NCI-H2081 (cell line): Measurements from ENCODE around the gene DPP6.
A peak's percentile ranks its signal among the peaks of the same experiment; 100 is the strongest.
"Not testable (repeated sequence)": the region's sequence is repeated elsewhere in the genome, so short reads cannot be mapped to it uniquely, and the experiment has no call there.

Experiments used
- DNase-seq, 2 experiments: peaks; one replicate each; lab custom pipeline; 2025; lab: John Stamatoyannopoulos, UW

The DPP6 gene

DNA sequence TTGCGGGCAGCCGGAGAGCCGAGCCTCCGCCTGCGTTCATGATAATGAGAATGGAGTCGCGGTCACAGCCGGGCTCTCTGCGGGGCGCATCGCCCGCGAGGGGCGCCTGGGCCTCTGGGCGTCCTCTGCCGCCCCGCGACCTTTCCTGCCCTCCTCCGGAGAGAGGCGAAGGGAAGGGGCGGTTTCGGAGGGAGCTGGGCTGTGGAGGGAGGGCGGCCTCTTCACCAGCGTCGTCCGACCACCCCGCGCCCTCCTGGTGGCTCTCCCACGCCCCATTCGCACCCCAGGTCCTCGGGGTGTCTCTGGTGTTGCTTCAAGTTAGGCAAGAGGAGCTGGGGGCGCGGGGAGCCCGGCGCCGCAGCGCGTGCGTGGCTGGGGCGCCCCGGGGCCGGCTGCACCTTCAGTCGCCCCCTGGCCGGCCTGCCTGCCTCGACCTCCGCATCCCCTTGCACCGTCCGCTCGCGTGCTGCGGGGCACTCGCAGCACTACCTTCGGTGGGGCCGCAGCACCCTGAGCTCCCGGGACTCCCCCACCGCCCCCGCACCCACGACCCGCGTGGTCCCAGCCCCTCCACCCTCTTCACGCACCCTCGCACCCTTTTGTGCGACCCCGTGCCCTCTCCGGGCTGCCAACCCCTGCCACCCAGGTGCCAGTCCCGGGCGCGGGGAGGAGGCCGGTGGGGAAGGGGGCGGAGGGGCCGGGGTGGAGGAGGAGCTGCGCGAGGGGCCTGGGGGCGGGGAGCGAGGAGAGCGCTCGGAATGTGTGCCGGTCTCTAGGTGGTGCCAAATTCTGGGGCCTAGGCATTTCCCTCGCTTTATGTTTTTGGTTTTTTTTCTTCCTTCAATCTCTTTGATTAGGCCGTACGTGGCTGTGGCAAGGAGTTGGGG is at the start of gene DPP6:
Gene DPP6 (plus strand): TSS at position 756 of the 887 bp plus-strand sequence.
- peak in 1 of 2 experiments; percentile 50 for DNase-seq

DNA sequence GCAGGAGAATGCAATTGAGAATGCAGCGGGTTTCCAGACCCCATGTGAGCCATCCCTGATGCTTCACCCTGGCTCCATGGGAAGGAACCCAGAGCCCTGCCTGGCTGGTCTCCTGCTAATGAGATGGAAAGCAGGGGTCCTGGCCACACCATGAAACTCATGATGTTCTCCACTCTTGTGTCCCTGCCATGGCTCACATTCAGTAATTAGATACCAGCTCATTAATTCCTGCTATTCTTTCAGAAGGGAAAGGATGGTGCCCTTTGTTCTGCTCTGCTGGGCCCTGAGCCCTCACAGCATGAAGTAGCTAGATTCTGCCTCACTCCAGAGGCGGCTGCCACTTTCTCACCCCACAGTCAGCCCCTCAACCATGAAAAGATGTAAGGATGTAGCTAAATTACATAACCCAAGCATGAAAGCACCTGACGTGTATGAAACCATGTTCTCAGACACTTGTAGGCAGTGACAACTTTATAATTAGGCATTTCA is 42.7 kb upstream of the DPP6 start:
- DNase-seq = not testable (repeated sequence)

DNA sequence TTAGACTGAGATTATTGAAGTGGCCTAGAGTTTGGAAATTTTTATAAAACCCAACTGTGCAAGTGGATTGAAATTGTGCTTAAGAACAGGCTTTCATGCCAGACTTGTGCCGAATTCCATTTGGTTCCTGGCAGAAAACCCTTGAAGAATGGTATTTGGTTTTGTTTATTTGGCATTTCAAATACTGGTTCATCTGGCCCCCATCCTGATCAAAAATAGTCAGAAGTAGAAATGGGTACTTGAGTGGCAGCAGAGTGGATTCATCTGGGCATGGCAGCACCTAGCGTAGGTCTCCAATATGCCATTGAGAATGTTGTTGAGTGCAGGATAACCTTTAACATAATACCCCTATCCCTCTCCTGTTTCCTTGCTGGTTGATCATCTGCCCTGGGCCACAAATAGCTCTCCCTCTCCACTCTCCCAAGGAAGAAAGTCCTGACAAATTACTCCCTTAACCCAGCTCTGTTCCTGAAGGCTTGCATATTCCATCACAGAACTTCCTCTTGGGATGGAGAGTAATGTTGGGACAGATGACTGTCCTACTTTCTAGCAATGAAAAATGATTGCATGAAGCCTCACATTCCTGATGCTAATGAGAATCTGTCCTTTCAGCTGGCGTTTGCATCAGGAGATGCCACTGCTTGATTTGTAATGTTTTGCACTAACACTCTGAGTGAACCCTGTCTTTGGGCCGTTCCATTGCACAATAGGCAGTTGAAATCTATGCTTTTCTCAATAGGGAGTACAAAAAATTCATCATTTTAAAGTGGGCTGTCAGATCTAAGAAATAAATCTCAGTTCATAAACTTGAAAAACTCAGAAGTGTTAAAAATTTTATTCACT is 41.3 kb upstream of the DPP6 start:
- DNase-seq = not testable (repeated sequence)

DNA sequence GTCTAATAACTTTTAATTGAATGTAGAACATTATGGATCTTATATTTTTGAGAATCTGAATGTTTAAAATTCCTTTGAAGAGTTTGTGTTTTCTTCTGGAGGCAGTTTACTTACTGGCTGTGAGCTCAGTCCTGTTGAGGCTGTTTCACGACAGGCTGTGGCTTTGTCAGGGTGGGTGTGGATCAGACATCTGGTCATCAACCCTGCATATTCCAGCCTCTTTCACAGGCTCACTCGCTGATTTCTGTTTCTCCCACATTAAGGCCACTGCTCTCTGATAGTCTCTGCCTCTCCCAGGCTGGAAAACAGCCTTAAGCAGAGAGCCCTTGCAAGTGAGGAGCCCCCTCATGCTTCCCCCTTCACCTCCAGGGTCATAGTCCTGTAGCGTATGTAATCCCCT is 39.4 kb upstream of the DPP6 start:
- DNase-seq = not testable (repeated sequence)

DNA sequence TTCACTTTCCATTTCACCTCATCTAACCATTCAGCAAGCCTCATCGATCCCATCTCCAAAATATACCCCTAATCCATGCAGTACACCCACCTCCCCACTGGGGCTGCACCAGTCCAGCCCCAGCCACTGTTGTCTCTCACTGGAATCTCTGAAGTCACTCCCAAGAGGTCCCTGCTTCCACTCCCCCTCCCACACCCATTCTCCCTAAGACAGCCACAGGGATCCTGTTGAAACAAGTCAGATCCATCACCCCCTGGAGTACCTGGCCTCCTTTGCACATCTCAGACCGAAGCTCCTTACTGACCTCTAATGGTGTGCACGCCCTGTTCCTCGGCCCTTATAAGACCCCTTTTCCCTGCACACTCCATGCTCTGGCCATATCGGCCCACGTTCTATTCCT is 36.6 kb upstream of the DPP6 start:
- DNase-seq = not testable (repeated sequence)

DNA sequence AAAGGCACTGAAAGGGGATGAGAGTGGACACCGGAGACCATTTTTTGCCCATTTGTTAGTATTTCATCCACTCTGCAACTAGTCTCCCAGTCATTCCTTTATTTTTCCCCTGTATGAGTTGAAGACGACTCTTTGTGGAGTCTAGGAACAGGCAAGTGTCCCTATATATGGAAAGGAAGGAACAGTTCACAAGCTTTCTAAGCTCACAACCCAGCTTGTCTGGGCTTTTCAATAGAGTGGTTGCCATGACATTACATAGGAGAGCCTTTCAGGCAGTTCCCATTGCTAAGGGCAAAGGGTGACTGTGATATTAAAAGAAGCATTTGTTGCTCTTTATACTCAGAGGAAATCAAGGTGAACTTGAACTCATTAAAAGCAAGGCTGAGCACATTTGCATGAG is 33.8 kb upstream of the DPP6 start:
- not testable (repeated sequence) for DNase-seq

DNA sequence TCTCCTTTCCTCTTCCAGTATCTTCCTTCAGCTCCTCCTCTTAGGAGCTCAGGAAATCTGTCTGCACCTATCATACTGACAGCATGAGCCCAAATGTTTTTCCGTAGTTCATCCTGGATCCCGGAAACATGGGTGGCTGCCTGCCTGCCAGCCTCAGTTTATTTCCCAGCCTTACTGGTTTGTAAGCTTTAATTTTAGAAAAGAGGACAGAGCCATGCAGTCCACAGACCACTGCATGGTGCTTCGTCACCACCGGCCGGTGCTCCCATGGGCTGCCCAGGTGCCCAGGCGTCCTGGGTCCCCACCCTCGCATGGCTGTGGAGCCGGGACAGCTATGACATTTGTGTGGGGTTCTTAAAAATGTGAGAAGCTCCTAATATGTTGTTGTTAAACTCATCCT is 24.4 kb upstream of the DPP6 start:
- not testable (repeated sequence) for DNase-seq

DNA sequence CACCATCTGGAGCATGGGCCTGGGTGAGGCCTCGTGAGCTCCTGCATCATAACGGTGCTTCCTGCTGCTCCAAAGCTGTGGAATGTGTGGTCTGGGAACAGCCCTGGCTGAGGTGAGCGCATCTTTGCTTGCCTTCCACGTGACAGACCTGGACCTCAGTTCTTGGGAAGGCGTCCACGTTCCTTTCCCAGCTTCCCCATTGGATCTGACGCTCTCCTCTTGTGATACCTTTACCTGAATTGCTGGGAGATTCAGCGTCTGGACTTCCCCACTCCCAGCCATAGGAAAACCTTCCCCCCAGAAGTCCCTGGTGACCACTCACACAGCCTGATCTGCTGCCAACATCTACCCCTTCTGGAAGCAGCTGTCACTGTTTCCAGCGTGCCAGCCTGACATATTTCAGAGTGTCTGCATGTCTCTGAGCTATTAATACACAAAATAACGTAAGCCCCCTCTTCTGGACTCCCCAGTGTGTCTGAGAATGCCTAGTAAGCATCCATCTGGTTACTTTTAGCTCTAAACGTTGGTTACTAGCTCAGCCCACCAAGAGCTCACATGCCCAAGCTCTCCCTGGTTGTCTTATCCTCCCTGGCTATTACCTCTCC is 21.6 kb upstream of the DPP6 start:
- not testable (repeated sequence) for DNase-seq

DNA sequence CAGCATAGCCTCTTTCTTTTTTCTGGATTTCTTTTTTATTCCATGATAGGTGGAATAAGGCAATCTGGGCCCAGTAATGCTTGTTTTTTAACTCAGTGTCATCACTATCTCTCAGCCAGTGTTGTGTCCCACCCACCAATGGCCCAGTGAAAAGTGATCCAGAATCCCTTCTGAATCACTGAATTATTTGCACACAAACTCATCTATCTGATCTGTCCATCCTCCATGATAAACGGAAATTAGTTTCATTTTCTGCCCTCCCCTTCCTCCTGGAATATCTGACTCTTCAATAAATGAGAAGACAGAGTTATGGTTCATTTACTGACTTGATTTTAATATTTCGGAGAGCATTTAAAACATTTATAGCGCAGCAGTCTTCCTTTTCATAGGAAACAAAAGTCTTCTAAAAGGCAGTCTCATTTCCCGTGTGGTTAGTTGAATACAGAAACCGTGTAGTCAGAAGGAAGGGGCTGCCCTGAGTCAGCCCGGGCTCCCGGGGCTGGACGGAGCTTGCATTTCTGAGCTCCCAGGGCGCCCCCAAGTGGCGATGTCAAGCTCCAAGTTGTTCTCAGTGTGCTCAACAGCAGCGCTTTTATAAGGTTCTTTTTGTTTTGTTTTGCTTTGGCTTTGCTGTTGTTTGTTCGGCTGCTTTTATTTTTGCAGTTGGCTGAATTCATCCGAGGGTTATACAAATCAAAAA is 12.6 kb upstream of the DPP6 start:
- not testable (repeated sequence) for DNase-seq

DNA sequence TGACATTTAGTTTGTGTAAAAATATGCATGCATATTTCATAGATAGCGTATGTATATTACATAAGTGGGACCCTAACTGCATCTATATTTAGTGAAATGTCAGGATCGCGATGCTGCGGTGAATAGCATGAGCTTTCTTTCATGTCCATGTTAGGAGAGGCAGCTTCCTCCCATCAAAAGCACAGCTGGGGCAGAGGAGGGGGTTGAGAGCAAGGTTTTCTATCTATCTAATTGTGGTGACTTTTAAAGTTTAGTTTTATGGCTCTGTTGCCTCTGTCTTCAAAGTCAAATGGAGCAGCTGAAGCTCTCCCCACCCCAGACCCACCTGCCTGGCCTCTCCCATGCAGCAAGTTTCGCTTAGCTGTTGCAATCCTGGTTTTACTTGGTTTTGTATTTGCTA is 1.8 kb upstream of the DPP6 start:
- not testable (repeated sequence) for DNase-seq

DNA sequence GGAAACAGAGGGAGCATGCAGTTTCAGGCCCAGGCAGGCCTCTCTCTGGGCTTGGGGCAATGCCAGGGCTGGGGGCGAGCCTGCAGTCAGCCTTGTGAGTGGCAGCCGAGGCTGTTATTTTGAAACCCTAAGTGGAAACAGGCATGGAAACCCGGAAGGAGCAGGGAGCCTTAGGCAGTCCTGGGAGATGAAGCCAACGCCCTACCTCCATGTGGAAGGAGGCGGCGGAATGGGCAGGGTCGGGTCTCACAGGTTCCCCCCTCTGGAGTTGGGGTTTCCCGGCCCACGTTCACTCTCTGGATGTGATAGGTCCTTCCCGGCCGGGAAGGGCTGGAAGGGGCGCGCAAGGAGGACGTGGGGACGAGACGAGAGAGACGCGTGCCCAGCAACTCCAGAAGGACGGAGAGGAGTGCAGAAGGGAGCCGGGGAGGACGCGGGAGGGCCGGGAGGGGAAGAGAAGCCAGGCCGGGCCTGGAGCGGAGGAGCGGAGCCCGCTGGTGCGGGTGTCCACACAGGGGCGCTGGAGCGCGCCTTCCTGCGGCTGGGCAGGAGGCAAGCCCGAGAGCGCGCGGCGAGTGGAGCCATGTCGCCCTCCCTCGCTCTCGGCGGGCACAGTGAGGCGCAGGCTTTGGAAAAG is 1.1 kb upstream of the DPP6 start:
- peak in 1 of 2 experiments; percentile 20 for DNase-seq

DNA sequence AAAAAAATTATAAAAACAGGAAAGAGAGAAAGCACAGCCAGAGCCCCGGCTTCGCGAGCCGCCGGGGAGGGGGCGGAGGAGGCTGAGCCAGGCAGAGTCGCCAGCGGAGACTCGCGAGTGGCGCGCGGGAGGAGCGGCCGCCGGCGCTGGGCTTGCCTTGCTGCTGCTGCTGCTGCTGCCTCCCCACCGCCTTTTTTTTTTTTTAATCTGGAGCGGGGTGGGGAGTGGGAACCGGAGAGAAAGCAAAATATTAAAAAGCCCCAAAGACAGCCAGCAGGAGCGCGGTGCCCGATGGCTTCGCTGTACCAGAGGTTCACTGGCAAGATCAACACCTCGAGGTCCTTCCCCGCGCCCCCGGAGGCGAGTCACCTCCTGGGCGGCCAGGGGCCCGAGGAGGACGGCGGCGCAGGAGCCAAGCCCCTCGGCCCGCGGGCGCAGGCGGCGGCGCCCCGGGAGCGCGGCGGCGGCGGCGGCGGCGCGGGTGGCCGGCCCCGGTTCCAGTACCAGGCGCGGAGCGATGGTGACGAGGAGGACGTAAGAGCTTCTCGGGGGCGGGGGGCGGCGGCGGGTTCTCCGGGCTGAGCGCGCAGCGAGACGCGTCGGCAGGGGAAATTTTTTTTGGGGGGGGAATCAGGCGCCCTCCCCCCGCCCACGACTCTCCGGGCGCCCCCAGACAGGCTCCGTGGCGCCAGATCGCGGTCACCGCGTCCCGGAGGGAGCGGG is 493 bp downstream of the DPP6 start:
- peak in 1 of 2 experiments; percentile 50 for DNase-seq

DNA sequence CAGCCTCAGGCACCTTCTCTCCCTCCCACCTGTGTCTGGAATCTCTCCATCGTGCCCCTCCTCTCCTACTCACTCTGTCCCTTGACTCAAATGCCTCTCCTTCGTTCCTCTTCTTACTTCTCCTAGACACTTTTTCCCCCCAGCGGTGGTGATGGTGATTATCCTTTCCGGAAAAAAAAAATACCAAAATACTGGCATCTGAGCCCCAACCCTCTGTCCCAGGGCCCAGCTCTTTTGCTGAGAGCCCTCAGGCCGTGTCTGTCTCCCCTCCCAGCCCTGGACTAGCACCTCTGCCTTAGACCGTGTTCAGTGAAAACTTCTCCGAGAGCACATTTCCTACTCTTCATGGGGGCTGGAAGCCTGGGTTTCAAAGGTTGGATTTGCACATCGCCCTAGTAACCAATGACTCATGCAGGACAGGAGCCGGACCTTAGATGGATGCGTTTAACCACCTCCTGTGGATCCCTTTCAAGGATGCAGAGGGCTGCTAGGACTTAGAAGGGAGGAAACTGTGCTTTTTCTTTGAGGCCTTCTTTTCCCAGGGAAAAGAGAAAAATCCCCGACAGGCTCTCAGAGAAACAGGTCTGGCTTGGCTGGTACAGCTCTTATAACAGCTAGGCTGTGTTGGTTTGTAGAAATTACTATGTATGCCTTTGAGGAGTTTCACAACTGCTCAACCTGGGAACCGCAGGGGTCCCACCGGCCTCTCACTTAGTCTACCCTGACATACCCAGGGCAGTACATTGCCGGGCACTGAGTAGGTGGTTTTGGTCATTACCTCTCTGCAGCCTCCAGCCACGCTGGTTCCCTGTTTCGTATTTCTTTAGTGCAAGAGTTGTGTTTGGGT is 1.5 kb downstream of the DPP6 start:
- not testable (repeated sequence) for DNase-seq

DNA sequence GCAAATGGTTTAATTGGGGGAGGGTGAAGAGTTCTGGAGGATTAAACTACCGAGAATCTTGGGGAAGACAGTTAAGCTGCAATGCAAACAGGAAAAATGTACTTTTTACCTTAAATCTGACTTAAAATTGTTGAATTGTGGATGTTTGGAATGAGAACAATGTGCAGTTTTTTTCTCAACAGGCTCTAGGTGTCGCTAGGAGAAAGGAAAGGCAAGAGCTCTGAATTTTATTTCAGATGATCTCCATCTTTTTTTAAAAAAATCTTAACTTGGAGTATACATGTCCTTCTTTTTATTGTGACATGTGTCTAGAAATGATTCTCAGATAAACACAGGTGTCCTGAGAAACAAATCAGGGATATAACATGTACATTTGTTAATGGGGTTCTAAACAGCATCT is 2.5 kb downstream of the DPP6 start:
- DNase-seq = not testable (repeated sequence)

DNA sequence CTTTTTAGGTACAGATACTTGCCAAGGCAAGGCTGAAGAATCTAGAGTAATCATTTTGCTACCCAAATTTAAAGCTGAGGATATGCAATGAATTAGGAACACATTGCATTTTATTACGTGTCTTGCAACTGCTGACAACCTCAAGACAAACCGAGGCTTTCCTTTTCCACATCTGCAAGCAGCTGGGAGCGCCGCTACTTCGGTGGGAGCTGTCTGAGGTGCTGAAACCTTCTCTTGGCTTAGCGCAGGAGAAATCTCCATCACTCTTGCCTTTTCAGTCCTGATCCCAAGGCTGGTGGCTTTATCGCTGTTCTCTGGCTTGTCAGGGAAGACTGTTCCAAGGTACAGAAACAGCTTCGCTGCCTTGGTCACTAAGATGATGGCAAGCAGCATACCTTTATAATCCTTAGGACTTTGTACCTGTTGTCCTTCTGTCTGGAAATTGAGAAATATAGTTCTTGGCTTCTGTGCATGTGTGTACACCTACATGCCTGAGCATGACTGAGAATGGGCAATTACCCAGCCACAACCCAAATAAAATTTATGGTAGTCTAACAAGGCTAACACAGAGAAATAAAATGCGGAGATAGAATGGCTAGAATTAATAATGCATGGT is 3.4 kb downstream of the DPP6 start:
- DNase-seq = not testable (repeated sequence)

DNA sequence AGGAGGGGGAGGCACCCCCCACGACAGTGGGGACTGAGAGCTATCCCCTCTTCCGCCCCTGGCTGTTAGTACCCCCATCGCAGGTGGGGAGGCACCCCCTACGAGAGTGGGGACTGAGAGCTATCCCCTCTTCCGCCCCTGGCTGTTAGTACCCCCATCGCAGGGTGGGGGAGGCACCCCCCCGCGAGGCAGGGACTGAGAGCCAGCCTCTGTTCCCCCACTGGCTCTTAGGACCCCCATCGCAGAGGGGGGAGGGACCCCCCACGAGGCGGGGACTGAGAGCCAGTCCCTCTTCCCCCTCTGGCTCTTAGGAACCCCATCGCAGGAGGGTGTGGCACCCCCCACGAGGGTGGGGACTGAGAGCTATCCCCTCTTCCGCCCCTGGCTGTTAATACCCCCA is 6.6 kb downstream of the DPP6 start:
- not testable (repeated sequence) for DNase-seq

DNA sequence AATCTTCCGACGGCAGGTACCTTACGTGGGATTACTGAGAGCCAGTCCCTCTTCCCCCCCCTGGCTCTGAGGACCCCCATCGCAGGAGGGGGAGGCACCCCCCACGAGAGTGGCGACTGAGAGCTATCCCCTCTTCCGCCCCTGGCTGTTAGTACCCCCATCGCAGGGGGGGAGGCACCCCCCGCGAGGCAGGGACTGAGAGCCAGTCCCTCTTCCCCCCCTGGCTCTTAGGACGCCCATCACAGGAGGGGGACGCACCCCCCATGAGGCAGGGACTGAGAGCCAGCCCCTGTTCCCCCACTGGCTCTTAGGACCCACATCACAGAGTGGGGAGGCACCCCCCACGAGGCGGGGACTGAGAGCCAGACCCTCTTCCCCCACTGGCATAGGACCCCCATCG is 8.4 kb downstream of the DPP6 start:
- not testable (repeated sequence) for DNase-seq

DNA sequence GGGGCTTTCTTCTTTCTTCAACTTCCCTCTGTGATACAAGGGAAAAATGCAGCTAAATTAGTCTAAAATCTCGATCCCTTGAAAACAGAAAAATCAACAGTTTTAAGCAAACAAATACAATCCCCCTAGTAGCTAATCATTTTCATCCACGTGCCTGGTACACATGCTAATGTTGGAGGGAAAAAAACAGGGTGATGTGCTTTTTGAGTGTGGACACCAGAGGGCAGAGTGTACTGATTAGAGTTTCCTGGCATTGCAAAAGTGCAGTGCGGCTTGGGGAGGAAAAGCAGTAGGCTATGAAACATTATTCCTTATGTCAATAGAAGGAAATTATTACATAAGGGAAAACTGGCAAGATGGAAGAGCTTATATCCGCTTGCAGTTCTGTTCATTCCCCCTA is 19.6 kb downstream of the DPP6 start:
- peak; percentile 76 to 85 for DNase-seq
